T-helper 2 cell (primary cell): Measurements from ENCODE around the gene GRM8.
A peak's percentile ranks its signal among the peaks of the same experiment; 100 is the strongest.

Source experiments
- DNase-seq, 5 experiments: peaks; one replicate each; pipeline versions ENCODE4 v3.0.0 to v3.0.0-alpha.2; 2012 to 2022

The GRM8 gene

DNA sequence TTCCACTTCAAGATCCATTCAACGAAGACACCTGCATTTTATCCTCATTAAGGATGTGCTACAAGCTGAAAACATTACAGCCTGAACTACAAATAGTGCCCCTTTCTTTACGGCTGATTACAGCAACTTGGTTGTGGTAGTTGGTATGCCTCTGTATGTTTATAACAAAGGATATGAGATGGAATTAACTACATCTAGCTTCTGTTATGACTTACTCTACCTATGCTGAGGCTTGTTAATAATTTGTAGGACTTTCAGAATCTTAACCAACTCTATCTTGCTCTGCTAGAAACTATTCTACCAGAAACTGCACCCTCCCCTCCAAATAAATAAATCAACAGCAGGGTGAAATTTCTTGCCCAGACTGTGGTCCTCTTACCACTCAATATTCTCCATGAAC is 448.1 kb downstream of the GRM8 start:
- no peak for DNase-seq

- DNase-seq = no peak
Measured at GRCh38 chr7:126803990-126804389, 448.8 kb downstream of the GRM8 start.

GRCh38 chr7:126803060-126803665 is 449.6 kb downstream of the GRM8 start:
- DNase-seq = peak in 1 of 5 experiments; percentile 47

DNA sequence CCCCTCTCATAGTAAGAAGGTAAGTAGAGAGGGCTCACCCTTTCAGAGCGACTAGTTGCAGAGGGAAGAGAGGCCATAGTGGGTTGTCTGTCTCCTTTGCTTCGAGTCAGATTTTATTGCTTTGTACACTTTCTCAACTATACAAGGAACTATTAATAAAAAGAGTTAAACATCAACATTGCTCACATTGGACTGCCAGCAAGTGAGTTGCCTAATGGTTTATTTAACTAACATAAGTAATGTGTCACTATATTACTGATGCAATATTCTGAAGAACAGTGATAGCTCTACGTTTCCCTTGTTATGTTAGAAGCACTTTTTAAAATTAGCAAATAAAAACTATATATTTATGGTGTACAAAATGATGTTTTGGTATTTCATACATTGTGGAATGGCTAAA is 451.0 kb downstream of the GRM8 start:
- DNase-seq = no peak

GRCh38 chr7:126799541-126799940 is 453.2 kb downstream of the GRM8 start:
- no peak for DNase-seq

- DNase-seq = no peak
Measured at GRCh38 chr7:126792521-126792920, 460.2 kb downstream of the GRM8 start.

- DNase-seq = no peak
Measured at GRCh38 chr7:126791306-126791705, 461.4 kb downstream of the GRM8 start.

DNA sequence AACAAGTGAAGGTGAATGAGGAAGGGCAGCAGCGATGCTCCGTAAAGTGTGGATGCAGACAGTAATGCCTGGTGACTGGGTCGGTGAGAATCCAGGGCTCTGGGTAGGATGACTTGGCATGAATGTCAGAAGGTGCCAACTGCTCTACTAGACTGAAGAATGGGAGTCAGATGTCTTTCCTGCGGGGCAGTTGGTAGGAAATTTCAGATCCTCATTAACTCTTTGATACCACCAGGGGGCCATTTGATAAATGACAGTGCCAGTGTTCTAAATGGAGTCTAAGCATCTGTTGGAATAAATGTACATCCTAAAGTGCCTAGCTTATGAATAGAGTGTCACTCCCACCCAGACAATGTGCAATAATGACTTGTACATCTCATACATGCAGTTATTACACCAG is 462.0 kb downstream of the GRM8 start:
- DNase-seq = no peak

GRCh38 chr7:126783613-126784012 is 469.1 kb downstream of the GRM8 start:
- no peak for DNase-seq

GRCh38 chr7:126780993-126781392 is 471.7 kb downstream of the GRM8 start:
- no peak for DNase-seq

DNA sequence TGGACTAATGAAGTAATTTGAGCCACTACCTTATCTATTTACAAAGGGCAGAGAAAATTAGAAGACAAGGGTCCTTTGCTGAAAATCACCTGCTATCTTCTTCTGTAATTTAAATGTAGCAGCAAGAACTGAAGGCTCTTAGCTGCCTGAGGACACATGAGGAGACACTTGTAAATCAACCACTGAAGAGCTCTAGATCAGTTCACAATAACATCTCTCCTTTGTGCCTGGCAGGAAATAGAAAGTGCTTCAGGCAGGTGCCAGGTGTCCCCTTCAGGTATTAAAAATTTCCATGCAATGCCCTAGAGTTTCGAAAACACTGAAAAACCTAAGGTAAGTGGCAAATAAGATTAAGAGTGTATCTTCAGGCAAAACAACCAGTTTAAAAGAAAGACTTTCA is 474.6 kb downstream of the GRM8 start:
- no peak for DNase-seq

- DNase-seq = no peak
Measured at GRCh38 chr7:126776498-126776897, 476.2 kb downstream of the GRM8 start.

GRCh38 chr7:126774077-126774476 is 478.7 kb downstream of the GRM8 start:
- DNase-seq = no peak

- DNase-seq = no peak
Measured at GRCh38 chr7:126768836-126769235, 483.9 kb downstream of the GRM8 start.

DNA sequence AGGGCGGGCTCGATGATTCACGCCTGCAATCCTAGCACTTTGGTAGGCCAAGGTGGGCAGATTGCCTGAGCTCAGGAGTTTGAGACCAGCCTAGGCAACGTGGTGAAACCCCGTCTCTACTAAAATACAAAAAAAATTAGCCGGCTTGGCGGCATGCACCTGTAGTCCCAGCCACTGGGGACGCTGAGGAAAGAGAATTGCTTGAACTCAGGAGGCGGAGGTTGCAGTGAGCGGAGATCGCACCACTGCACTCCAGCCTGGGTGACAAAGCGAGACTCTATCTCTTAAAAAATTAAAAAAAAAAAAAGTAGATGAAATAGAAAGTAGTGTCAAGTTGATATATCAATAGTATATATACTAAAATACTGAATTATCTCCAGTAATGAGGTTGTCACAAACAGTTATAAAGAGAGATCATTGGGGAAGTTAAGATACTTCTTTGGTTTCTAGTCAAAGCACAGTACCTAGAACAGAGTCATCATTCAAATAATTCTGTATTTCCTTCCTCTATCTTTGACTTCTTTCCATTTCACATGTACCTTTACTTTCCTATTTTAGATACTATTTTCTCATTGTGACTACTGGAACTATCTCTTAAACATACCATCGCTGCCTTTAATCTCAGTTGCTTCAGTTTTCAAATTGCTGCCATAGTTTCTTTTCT is 491.7 kb downstream of the GRM8 start:
- no peak for DNase-seq

- DNase-seq = no peak
Measured at GRCh38 chr7:126755381-126755780, 497.4 kb downstream of the GRM8 start.

DNA sequence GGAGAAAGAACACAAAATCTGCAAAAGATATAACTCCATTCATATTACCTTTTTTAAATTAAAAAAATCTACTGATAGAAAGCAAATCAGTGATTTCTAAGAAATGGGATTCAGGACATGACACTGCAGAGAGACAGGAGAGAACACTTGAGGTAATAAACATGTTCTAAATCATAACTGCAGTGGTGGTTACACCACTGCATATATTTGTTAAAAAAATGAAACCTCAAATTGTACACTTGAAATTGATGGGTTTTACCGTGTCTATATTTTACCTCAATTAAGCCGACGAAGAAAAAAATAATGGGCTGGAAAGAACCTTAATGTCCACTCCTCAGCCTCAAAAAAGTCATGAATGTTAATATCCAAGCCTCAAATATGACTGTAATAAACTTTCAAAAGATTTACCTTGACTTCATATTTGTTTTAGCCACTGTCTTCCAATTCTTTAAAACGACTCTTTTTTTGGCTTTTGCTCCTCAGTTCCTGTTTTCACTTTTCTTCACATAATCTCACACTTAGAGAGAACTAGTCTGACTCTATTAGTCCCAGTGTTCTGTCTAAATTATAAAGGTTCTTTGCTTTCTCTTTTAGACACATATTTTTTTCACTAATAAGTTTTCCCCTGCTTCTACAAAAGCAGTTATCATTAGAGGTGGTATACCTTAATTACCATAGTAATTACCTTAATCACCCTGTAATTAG is 502.4 kb downstream of the GRM8 start:
- DNase-seq = no peak

DNA sequence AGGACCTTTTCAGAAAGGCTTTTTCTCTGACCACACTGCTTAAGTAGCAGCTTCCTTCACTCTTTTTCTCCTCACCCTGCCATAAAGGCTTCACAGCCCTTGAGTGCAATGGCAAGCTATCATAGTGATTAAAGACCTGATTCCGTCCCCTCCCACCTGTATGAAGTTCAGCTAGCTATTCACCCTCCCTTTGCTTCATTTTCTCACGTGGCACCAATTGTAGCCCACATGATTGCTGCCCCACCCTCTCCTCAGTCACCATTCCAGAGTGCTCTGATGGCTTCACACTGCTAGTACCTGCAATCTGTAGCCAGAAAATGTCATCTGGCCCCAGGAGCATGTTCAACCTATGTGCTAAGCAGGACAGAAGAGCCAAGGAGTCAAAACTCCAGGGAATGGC is 523.8 kb downstream of the GRM8 start:
- no peak for DNase-seq

DNA sequence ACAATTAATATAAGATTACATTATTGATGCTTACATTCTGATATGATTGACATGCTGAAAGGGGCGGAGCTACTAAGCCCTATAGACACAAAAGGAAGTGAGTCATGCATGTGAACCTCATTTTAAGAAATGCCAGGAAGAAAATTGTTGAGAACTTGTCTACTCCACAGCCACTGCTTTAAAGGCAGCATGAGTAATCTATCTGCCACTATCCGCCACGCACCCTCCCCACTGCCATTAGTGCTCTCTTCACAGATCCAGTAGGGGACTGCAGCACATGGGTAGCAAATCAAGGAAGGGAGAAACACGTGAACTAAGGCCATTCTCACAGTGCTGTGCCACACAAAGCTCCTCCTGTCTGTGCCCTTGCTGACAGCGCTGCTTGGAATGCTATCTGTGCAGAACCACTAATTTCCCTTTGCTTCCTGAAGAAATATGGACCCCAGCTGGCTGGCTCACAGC is 524.8 kb downstream of the GRM8 start:
- peak in 1 of 5 experiments; percentile 62 for DNase-seq

DNA sequence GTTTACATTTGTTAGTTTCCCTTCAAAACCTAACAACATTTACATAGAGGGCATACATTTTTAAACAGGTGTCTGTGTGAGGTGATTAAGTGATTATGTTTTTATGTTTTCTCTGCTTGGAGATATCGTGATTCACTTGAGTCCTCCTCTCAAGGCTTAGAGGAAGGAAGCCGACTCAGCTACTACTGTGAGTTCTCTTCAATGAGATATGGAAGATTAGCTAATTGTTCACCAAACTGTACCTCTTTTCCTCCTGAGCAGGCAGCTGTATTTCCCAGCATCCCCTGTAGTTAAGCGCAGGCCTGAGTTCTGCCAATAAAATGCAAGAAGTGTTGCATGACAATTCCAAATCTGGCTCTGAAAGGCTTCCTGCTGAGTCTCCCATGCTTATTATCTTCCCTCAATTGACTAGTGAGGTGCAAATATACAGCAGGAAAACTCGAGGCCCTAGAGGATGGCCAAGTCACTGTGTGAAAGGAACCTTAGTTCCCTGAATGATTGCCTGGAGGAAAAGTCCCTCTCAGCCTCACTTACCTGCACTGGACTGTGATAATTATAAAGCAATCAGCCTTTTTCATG is 528.7 kb downstream of the GRM8 start:
- no peak for DNase-seq

DNA sequence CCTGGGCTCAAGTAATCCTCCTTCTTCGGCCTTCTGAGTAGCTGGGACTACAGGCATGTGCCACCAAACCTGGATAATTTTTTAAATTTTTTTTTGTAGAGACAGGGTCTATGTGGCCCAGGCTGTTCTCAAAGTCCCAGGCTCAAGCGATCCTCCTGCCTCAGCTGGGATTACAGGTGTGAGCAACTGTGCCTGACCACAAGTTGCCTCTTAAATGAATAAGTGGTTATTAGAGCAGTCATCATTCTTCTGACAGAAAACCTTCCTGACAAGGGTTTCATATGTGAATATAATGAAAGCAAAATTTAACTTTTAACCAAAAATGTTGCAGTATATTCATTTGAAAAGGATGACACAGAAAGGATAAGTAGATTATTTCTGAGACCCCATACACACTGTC is 532.5 kb downstream of the GRM8 start:
- no peak for DNase-seq

GRCh38 chr7:126718419-126718818 is 534.3 kb downstream of the GRM8 start:
- DNase-seq = peak in 1 of 5 experiments; percentile 22

- no peak for DNase-seq
Measured at GRCh38 chr7:126716321-126716720, 536.4 kb downstream of the GRM8 start.

DNA sequence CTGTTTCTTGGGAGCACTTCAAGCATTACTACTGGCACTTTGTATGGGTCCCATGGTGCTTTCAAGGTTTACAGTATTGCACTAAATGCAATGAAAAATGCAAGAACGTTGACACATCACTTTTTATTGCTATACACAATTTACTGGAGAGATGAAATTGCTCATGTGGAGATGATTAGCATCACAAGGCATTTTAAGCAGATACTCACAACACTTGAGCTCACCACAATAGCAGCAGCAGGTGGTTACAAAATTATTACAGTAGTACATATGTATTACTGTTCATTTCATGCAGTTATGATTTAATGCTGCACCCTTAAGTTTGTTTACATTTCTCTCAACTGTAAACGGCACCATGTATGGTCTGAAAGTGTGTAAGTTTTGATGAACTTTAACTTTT is 537.7 kb downstream of the GRM8 start:
- peak in 1 of 5 experiments; percentile 54 for DNase-seq
